Breast epithelium (tissue), 4 donors: ENCODE data around the gene CFDP1. TPM values are rescaled to one million over a fixed set of nuclear protein-coding genes. Genes with fewer than 3 reads are reported as not detected.

Source experiments
- DNase-seq, 2 donors: peaks; one replicate each; pipeline ENCODE4 v3.0.0-alpha.2; 2019; ENCODE audit warnings: low spot score in 2 of 2
- H3K27ac ChIP-seq, 2 donors: fragments of 200-600 bp; sonication (generic) in 1 of 2; one replicate each; pipeline ENCODE4 v1.5.1; 2016 to 2019; ENCODE audit warnings: mild to moderate bottlenecking in 1 of 2
- H3K27me3 ChIP-seq, 2 donors: fragments of 200-600 bp; sonication (generic) in 1 of 2; one replicate each; pipeline versions ENCODE4 v1.5.1 to v1.6.0; 2017 to 2019; ENCODE audit warnings: control low read depth in 1 of 2, mild to moderate bottlenecking in 1 of 2
- H3K36me3 ChIP-seq: fragments of 200-600 bp; one replicate; pipeline ENCODE4 v1.5.1; 2019
- H3K4me1 ChIP-seq, 2 donors: fragments of 200-600 bp; sonication (generic); one replicate each; pipeline ENCODE4 v1.5.1; 2016 to 2019; ENCODE audit warnings: control low read depth in 1 of 2
- H3K4me3 ChIP-seq, 3 donors: fragments of 200-600 bp; sonication (generic); 1 replicate in 2 of 3; 2 replicates in 1 of 3; pipeline ENCODE4 v1.5.1; 2016 to 2019; ENCODE audit warnings: mild to moderate bottlenecking in 3 of 3, moderate library complexity in 2 of 3
- H3K9me3 ChIP-seq, 2 donors: fragments of 200-600 bp; sonication (generic) in 1 of 2; one replicate each; pipeline ENCODE4 v1.5.1; 2016 to 2019; ENCODE audit warnings: control low read depth in 1 of 2
- CTCF ChIP-seq, 3 donors: fragments of 450-650 bp; IDR thresholded peaks; one replicate each; pipeline ENCODE4 v1.5.1; 2016 to 2017; ENCODE audit warnings: antibody characterized with exemption in 3 of 3, mild to moderate bottlenecking in 3 of 3, moderate library complexity in 3 of 3
- POLR2A ChIP-seq: fragments of 450-650 bp; IDR thresholded peaks from one replicate; pipeline ENCODE4 v1.6.1; 2016; ENCODE audit warnings: antibody characterized with exemption, mild to moderate bottlenecking, moderate library complexity
- POLR2AphosphoS5 ChIP-seq, 3 donors: sonication (generic); formaldehyde crosslinking; IDR thresholded peaks; one replicate each; pipeline ENCODE4 v1.6.1; 2017; ENCODE audit warnings: antibody characterized with exemption in 3 of 3
- intact Hi-C: fragments of 100-400 bp; cut with DNase I; formaldehyde crosslinking; loops from one replicate; pipeline ENCODE4 v1.15.1; 2023; ENCODE audit warnings: low total_unique reads
- total RNA-seq, 3 donors: library from RNA; depleted of rRNA; stranded (reverse); fragments of >200 nt; gene quantifications; one replicate each; pipeline ENCODE4 v1.1.0, GENCODE V29; 2016

CFDP1 gene
- total RNA-seq, 3 donors from 2014 or later, result 55.5 to 81.9 (median 80.9) TPM

- TF ChIP-seq CTCF (IDR thresholded peaks at IDR 0.05) (no peak), POLR2A (no peak), POLR2AphosphoS5 (IDR thresholded peaks at IDR 0.05) (no peak)
- no peaks in the 10 kb centered on the region for H3K27me3 ChIP-seq
Measured at GRCh38 chr16:75382611-75383010, 50.7 kb downstream of the CFDP1 start.

DNA sequence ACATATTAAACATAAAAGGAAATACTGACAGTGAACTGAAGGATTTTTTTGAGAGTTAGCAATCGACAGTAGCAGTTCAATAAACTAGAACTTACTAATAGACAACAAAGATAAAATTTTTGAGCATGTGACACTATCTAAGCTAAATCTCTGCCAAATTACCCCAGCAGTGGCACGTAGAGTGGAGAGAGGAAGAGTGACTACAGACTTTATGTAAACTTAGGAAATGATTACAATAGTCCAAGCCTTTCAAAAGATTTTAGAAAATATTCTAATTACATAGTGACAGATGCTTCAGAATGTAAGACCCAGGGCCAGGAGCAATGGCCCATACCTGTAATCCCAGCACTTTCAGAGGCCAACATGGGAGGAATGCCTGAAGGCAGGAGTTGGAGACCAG lies 52.4 kb downstream of the CFDP1 start:
- Histone ChIP-seq H3K27me3 (no peaks in the 10 kb centered on the region), H3K36me3 (no peaks in the 10 kb centered on the region), H3K4me1 (no peaks in the 10 kb centered on the region), H3K9me3 (no peaks in the 10 kb centered on the region), H3K27ac (peak overlapping the region in 1 of 2 donors; percentile 17), H3K4me3 (no peak overlapping the region)
- no peak for DNase-seq
- no peak for TF ChIP-seq CTCF (IDR thresholded peaks at IDR 0.05)
- TF ChIP-seq POLR2AphosphoS5 (IDR thresholded peaks at IDR 0.05), result no peak
- no peak for TF ChIP-seq POLR2A
- intact Hi-C loops, result loop anchor here (10.0 kb wide), 1 partner anchor 126 kb away; the partner anchor contains the start of gene BCAR1

More at GRCh38 chr16:75382611-75383010, 50.7 kb downstream of the CFDP1 start:
- Histone ChIP-seq H3K4me1 (no peaks in the 10 kb centered on the region), H3K36me3 (no peaks in the 10 kb centered on the region), H3K27ac (no peak overlapping the region), H3K4me3 (no peak overlapping the region), H3K9me3 (no peaks in the 10 kb centered on the region)
- DNase-seq, result no peak
- intact Hi-C loops, result loop anchor here (10.0 kb wide), 1 partner anchor 128 kb away; the partner anchor contains the start of gene BCAR1

DNA sequence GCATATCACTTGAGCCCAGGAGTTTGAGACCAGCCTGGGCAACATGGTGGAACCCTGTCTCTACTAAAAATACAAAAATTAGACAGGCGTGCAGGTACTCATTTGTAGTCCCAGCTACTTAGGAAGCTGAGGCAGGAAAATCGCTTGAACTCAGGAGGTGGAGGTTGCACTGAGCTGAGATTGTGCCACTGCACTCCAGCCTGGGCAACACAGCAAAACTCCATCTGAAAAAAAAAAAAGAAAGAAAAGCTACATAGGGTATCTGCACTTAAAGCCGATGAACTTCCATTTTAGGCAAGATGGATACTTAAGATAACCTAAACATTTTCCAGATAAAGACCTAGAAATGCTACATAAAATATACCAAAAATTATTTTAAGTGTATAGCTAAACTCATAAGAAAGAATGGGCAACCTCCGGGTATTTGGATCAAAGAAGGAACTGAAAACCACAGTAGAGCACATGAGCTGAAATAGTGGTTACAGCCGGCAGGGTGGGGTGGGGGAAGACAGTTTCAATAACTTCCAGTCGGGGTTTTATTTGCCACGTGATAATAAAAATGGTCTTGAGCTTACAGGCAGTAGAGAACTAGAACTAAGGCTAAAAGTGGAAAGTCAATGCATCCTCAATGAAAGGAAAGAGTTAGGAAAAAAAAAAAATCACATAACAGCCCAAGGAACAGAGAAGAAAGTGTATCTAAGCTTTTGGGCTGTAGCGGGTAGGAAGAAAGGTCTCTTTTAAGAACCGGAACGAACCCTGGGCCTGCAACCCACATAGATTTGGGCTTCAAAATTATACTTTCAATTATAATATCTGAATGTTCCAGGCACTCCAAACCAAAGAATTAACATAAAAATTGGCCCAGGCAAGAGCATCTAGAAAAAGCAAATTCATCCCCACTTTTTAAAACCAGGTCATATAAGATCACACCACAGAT lies 53.1 kb downstream of the CFDP1 start:
- Histone ChIP-seq H3K27me3 (no peaks in the 10 kb centered on the region), H3K4me1 (no peaks in the 10 kb centered on the region), H3K4me3 (no peak overlapping the region), H3K9me3 (no peaks in the 10 kb centered on the region), H3K36me3 (no peaks in the 10 kb centered on the region), H3K27ac (peak overlapping the region in 1 of 2 donors; percentile 17)
- intact Hi-C loops, result loop anchor here (10.0 kb wide), 1 partner anchor 125 kb away; the partner anchor contains the start of gene BCAR1
- TF ChIP-seq POLR2A (no peak), POLR2AphosphoS5 (IDR thresholded peaks at IDR 0.05) (no peak), CTCF (IDR thresholded peaks at IDR 0.05) (no peak)
- DNase-seq, result no peak

- no peaks in the 10 kb centered on the region for H3K9me3 ChIP-seq
- H3K27ac ChIP-seq, result no peak overlapping the region
- no peak for DNase-seq
- TF ChIP-seq CTCF (IDR thresholded peaks at IDR 0.05) (no peak), POLR2A (no peak), POLR2AphosphoS5 (IDR thresholded peaks at IDR 0.05) (no peak)
- no peak overlapping the region for H3K4me3 ChIP-seq
- intact Hi-C loops, result no loop called here
- no peaks in the 10 kb centered on the region for H3K36me3 ChIP-seq
- no peaks in the 10 kb centered on the region for H3K4me1 ChIP-seq
- H3K27me3 ChIP-seq, result no peaks in the 10 kb centered on the region
Measured at GRCh38 chr16:75379339-75379738, 54.0 kb downstream of the CFDP1 start.

DNA sequence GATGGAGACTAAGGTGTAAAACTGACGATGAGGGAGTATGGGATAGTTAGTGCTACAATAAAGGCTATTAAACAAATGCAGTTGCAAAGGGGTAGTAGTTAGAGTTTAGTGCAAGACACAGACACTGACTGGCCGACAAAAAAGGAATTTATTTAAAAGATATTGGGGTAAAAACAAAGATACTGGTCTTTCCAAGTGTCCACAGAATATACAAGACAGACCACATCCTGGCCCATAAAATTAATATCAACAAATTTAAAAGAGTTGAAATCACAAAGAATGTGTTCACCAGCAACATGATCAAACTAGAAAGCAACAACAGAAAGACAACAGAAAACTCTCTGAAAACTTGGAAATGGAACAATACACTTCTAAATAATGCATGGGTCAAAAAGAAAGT lies 54.7 kb downstream of the CFDP1 start:
- no peak for DNase-seq

More for the DNA sequence above, 54.7 kb downstream of the CFDP1 start:
- TF ChIP-seq POLR2AphosphoS5 (IDR thresholded peaks at IDR 0.05) (no peak), POLR2A (no peak), CTCF (IDR thresholded peaks at IDR 0.05) (no peak)
- peak overlapping the region in 1 of 2 donors; percentile 68 for H3K27ac ChIP-seq
- H3K9me3 ChIP-seq, result no peaks in the 10 kb centered on the region
- H3K27me3 ChIP-seq, result no peaks in the 10 kb centered on the region
- H3K4me3 ChIP-seq, result no peak overlapping the region
- no peaks in the 10 kb centered on the region for H3K4me1 ChIP-seq
- intact Hi-C loops, result no loop called here
- no peaks in the 10 kb centered on the region for H3K36me3 ChIP-seq
